ENCODE measurements around the gene RND2.

RND2 gene

GRCh38 chr17:43006639-43007551, 18.1 kb upstream of the RND2 start, which contains the start of gene IFI35:
IFI35 (plus strand) TSS chr17:43006784; CDS start chr17:43006948, 164 bp downstream.
- peak; percentile 82 to 86 for DNase-seq

DNA sequence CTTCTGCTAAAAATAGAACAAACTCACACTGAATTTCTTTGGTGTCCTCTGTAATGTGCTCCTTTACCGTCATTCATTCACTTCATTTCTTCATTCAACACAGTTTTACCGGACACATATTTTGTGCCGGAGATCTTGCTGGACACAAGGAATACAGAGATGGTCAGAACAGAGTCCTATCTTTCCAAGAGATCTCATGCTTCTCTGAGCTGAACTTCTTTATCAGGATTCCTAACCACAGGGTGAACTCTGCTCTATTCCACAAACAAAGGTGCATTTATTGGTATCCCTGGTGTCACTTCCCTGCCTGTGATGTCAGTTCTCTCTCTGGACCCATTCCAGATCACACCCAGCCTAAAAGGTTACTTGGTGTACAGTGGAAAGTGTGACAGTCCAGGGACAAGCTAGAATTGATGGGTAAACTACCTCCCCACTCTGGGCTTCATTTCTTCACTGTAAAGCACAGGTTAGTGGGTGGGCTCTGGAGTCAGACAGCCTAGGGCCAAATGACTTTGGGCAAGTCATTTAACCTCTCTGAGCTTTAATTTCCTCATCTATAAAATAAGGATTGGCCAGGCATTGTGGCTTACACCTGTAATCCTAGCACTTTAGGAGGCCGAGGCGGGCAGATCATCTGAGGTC, 14.2 kb upstream of the RND2 start:
- no peak for DNase-seq

- no peak for DNase-seq
Measured at GRCh38 chr17:43011728-43012472, 13.1 kb upstream of the RND2 start.

GRCh38 chr17:43013296-43013695, 11.7 kb upstream of the RND2 start:
- no peak for DNase-seq

- DNase-seq, result no peak
Measured at GRCh38 chr17:43014020-43014648, 10.9 kb upstream of the RND2 start.

DNA sequence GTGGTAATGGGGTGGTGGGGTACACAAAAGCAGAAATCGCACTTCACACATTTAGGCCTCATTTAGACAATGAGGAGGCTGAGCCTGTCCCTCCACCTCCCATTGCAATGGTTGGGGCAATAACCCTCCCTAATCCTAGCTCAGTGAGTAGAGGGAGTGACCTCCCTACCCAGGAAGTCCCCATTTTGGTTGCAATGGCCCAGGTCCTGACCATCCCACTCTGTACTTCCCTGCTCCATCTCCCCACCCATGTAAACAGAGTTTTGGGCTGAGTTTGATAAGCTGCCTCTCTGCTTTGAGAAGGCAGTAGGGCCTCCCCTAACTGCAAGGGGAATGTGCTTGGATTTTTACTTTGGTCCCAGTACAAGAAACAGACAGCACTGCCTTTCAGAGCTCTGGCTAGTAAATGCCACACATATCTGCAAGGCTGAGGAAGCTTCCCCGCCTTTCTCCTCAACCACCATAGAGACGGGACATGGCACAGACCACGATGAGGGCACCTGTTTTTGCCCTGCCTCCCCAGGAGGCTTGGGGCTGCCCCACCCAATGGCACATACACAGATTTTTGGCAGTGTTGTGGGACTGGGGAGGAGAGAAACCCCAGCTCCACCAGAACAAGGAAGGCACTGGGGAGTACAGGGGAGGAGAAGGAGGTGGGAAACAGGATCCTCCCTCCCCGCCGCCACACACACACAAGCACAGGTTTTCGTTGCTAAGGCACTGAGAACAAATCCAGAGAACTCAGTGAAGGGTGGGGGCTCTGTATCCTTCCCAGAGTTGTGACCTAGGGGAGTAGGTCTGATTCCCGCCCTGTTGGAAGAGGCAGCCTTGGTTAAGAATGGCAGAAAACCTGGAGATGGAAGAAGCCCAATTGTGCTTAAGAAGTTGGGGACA, 10.1 kb upstream of the RND2 start:
- DNase-seq, result no peak

DNA sequence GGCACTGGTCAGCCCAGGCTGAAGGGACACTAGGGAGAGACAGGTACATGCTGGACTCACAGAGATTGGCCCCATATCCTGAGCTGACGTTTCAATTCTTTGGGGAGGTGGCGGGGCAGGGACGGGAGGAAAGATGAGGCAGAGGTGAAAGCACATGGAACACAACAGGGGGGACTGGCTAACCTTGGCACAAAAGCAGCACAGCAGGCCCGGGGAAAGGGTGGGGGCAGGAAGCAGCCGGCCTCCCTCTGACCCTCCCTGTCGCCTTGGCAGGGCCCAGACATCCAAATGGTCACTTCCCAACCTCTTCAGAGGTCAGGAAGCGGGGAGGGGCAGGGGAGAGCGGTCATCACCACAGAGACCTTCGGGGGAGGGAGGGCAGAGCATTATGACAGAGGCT, 9.5 kb upstream of the RND2 start:
- no peak for DNase-seq

GRCh38 chr17:43016216-43016615, 8.8 kb upstream of the RND2 start:
- no peak for DNase-seq

- DNase-seq, result no peak
Measured at GRCh38 chr17:43018008-43018853, 6.8 kb upstream of the RND2 start.

DNA sequence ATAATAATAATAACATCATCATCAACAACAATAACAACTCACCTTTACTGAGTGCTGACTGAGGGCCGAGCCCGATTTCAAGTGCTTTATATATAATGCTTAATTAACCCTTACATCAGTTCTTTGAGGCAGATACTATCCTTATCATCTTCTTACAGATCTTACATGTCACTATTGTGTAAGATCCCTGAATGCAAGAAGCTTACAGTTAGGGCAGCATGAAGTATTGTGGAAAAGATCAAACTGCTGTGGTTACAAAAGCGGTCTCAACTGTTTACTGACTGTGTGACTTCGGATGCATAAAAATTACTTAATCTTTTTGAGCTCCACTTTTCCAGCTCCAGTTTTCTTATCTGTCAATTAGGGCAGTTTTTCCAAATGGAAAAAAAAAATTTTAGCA, 6.1 kb upstream of the RND2 start:
- DNase-seq, result no peak

DNA sequence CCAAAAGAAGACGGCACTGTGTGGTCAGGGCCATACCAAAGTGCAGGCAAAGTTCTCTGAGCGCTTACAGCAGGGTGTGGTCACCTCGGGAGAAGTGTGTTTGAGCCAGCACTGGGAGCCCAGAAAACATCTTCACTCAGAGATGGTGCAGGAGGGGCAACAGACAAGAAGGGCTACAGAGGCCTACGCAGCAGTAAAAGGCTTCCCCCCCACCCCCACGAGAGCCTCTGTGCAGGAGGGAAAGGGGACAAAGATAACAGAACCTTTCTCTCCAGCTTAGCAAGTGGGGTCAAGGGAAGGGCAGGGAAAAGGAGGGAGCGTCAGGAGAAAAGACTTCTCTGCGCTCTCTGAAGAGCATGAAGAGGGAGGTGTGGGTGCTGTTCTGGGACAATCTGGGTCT, 5.6 kb upstream of the RND2 start:
- DNase-seq, result no peak

DNA sequence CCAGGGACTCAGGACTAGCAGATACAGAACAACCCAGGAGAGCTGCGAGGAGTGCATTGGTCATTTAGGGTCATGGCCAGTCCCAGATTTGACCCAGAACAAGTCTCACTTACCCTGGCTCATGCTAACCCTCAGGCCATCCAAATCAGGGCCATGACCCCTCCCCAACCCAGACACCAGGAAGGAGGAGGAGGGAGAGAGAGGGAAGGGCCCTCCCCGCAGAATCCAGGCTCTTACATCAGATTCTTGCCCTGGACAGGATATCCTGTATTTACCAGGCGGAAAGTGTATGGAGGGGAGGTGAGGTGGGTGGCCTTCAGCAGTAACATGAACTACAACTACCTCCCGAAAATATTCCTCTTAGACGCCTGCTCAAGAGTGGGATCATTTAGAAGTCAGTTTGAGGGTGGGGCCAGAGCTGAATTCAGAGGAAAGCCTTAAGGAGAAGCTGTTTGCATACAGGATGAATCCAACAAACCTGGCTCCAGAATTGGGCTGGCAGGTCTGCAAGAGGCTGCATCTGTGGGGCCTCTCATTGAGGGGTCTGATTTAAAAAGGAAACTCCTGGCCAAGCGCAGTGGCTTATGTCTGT, 4.9 kb upstream of the RND2 start:
- no peak for DNase-seq

- peak; percentile 38 to 41 for DNase-seq
Measured at GRCh38 chr17:43020789-43021740, 4.0 kb upstream of the RND2 start.

GRCh38 chr17:43021741-43022512, 3.1 kb upstream of the RND2 start, which contains the start of gene VAT1:
VAT1 (minus strand) TSS chr17:43022385; CDS start chr17:43022322, 63 bp downstream.
- peak; percentile 50 to 57 for DNase-seq

DNA sequence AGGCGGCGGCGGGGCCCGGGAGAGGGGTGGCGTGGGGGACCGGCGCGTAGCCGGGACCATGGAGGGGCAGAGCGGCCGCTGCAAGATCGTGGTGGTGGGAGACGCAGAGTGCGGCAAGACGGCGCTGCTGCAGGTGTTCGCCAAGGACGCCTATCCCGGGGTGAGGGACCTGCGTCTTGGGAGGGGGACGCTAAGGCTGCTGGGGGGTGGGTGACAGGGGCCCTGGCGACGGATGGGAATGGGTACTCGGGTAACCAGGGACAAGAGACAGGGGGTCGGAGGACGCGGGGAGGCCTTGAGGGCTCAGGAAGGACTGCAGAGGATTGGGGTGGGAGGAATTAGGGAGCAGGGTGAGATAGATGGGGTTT, 243 bp downstream of the RND2 start:
- no peak for DNase-seq

DNA sequence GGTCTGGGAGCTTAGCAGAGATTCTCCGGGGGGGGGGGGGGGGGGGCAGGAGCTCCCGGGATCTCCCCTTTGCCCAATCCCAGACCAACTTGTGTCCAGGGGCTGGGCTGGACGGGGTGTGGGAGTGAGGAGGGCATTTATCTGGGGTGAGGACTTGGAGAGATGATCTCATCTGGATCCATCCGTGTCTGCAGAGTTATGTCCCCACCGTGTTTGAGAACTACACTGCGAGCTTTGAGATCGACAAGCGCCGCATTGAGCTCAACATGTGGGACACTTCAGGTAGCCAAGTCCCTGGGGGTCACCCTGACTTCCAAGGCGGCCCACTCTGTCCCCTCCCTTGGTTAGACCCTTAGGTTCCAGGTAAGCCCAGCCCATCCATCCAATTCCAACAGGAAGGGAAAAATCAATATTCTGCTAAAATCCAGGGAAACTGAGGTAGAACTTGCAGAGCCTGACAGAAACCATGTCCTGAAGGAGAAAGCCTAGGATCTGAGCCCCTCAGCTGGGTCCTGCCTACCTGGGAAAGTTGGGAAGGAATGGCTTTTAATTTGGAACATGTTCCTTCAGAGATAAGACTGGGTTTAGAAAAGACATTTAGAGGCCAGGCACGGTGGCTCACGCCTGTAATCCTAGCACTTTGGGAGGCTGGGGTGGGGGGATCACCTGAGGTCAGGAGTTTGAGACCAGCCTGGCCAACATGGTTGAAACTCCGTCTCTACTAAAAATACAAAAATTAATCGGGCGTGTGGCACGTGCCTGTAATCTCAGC, 921 bp downstream of the RND2 start:
- no peak for DNase-seq

DNA sequence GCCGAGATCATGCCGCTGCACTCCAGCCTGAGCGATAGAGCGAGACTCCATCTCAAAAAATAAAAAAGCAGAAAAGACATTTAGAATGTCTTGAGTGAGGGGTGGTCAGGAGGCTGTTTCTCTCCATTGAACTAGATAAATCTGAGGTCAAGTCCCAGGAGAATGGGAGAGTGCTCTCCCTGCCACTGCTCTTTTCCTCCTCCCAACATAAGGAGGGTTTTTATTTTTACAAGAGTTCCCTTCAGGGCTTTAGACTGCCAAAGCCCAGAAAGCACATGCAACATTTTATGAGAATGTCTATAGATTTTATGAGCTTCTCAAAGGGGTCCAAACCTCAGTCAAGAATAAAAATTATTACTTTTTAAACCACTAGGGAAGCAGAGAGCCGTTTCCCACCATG, 1.6 kb downstream of the RND2 start:
- no peak for DNase-seq
